ENCODE results near the gene LMOD3. TPM values are rescaled to one million over a fixed set of nuclear protein-coding genes. Genes with fewer than 3 reads are reported as not detected.

The LMOD3 gene
- polyA plus RNA-seq, 2 of the 4 experiments (the other 2 are of a cell fraction) = not detected

DNA sequence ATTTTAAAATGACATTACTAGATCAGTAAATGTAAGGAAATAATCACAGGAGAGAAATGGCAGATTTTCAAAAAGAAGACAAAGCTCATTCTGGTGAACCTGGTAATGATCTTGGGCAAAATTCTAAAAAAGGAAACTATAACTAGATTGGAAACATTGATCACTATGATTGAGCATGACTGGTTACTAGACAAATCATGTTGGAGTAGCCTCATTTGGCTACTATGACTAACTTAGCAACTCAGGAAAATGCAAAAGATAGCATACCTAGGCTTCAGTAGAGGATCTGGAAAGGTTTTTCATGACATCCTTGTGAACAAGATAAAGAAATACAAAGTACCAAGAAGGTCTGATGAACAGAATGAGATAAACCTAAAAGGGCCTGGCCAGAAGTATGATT is 62.7 kb downstream of the LMOD3 start (continued):
- TF ChIP-seq, protein P1, sequence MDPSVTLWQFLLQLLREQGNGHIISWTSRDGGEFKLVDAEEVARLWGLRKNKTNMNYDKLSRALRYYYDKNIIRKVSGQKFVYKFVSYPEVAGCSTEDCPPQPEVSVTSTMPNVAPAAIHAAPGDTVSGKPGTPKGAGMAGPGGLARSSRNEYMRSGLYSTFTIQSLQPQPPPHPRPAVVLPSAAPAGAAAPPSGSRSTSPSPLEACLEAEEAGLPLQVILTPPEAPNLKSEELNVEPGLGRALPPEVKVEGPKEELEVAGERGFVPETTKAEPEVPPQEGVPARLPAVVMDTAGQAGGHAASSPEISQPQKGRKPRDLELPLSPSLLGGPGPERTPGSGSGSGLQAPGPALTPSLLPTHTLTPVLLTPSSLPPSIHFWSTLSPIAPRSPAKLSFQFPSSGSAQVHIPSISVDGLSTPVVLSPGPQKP (IDR thresholded peaks at IDR 0.05; ENCODE audit: low read depth, low read length) = no peak
- TF ChIP-seq CEBPB (IDR thresholded peaks at IDR 0.05) (no peak), ZC3H11A (IDR thresholded peaks at IDR 0.05) (no peak), RNF2 (IDR thresholded peaks at IDR 0.05; ENCODE audit: borderline replicate concordance, low read depth) (no peak), NPAS2 (CRISPR knock-in tag; IDR thresholded peaks at IDR 0.05; ENCODE audit: borderline replicate concordance) (no peak)

DNA sequence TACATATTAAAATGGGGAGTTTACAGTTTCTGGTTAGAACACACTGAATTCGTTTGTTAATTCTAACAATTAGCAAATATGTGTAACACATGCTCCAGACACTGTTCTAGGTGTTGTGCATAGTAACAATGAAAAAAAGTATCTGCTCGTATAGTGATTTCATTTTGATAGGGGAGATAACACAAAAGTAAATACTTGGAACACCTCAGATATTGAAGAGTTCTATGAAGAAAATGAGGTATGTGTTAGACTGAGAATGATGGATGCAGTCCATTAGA is 63.5 kb downstream of the LMOD3 start:
- H3K4me2 ChIP-seq = no peak overlapping the region
- FAIRE-seq = no peak
- no peaks in the 10 kb centered on the region for H3K4me1 ChIP-seq
- no peak overlapping the region for H3K27ac ChIP-seq
- ChIA-PET POLR2A (no interaction called here), CTCF (no interaction called here)
- no peak overlapping the region for H3K4me3 ChIP-seq
- TF ChIP-seq SREBF2 (IDR thresholded peaks at IDR 0.05) (no peak), HOXB5 (CRISPR knock-in tag; IDR thresholded peaks at IDR 0.05) (no peak), NFE2L2 (conservative IDR thresholded peaks at IDR 0.05; ENCODE audit: low read length) (no peak), TP53 (CRISPR knock-in tag; IDR thresholded peaks at IDR 0.05) (no peak)
- TF ChIP-seq, protein P2, sequence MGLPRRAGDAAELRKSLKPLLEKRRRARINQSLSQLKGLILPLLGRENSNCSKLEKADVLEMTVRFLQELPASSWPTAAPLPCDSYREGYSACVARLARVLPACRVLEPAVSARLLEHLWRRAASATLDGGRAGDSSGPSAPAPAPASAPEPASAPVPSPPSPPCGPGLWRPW (IDR thresholded peaks at IDR 0.05) = no peak
- DNase-seq (ENCODE audit: low read depth in 1 of 2, low spot score in 1 of 2) = no peak
- WGBS (ENCODE audit: missing lambda C conversion rate) = 92% methylated on average over 2 of the region's 2 CpGs
- no peak for ATAC-seq
- H3K9me3 ChIP-seq = no peaks in the 10 kb centered on the region

DNA sequence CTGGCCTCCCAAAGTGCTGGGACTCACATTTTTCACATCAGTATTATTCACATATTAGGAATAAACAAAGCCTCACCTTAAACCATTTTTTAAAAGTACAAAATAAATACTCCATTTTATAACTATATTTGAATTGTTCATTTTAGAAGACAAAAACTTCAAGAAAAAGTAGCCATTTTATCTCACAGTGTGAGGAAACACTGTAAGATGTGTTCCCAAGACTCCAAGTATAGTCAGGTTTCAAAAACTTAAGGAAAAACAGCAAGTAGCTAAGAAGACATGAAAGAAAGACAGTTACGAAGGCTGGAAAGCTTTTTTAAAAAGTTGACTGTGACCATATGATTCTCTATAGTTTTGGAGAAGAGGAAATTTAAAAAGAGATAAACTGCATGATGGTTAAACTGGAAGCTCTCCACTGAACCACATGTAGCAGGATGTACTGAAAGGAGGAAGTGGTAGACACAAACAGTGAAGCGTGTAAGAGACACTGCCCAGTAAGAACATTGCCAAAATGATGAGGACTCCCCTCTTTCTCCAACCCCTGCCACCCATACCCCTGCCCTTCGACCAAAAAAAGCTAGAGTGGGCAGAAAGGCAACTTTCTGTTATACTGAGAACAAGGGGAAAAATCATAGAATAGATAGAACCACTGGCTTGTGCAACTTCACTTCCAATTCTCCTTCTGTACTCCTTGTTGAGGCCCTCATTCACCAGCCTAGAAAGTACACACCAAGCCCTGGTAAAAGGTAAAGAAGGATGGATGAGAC is 64.0 kb downstream of the LMOD3 start:
- H3K9me3 ChIP-seq = no peaks in the 10 kb centered on the region
- no peaks in the 10 kb centered on the region for H3K4me1 ChIP-seq
- DNase-seq (ENCODE audit: low read depth in 1 of 2, low spot score in 1 of 2) (no peak), ATAC-seq (no peak), FAIRE-seq (no peak)
- H3K4me2 ChIP-seq = no peak overlapping the region
- no peak overlapping the region for H3K27ac ChIP-seq
- ChIA-PET CTCF (no interaction called here), POLR2A (no interaction called here)
- H3K4me3 ChIP-seq = no peak overlapping the region
- 99% methylated on average over 3 of the region's 3 CpGs for WGBS (ENCODE audit: missing lambda C conversion rate)
- TF ChIP-seq KDM5A (IDR thresholded peaks at IDR 0.05) (no peak), ZFP36 (IDR thresholded peaks at IDR 0.05; ENCODE audit: borderline replicate concordance, partially characterized antibody) (no peak), FOXS1 (CRISPR knock-in tag; IDR thresholded peaks at IDR 0.05) (no peak), CHD2 (IDR thresholded peaks at IDR 0.05; ENCODE audit: low read length, partially characterized antibody) (no peak), HEYL (CRISPR knock-in tag; IDR thresholded peaks at IDR 0.05) (no peak), CHD4 (IDR thresholded peaks at IDR 0.05; ENCODE audit: borderline replicate concordance) (no peak), NFE2L2 (conservative IDR thresholded peaks at IDR 0.05; ENCODE audit: low read length) (no peak), POLR2A (IDR thresholded peaks at IDR 0.05; ENCODE audit: low read length) (no peak)
- TF ChIP-seq, protein P3, sequence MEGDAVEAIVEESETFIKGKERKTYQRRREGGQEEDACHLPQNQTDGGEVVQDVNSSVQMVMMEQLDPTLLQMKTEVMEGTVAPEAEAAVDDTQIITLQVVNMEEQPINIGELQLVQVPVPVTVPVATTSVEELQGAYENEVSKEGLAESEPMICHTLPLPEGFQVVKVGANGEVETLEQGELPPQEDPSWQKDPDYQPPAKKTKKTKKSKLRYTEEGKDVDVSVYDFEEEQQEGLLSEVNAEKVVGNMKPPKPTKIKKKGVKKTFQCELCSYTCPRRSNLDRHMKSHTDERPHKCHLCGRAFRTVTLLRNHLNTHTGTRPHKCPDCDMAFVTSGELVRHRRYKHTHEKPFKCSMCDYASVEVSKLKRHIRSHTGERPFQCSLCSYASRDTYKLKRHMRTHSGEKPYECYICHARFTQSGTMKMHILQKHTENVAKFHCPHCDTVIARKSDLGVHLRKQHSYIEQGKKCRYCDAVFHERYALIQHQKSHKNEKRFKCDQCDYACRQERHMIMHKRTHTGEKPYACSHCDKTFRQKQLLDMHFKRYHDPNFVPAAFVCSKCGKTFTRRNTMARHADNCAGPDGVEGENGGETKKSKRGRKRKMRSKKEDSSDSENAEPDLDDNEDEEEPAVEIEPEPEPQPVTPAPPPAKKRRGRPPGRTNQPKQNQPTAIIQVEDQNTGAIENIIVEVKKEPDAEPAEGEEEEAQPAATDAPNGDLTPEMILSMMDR (IDR thresholded peaks at IDR 0.05) = no peak
- TF ChIP-seq, protein P4, sequence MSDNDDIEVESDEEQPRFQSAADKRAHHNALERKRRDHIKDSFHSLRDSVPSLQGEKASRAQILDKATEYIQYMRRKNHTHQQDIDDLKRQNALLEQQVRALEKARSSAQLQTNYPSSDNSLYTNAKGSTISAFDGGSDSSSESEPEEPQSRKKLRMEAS (IDR thresholded peaks at IDR 0.05) = no peak

Other genes with a start within 250 kb of the LMOD3 start
- not detected in 2 replicates for gene TAFA4, start 190.0 kb downstream of the LMOD3 start, polyA plus RNA-seq (2011; rRNA removed)
- gene TAFA4, start 190.0 kb downstream of the LMOD3 start, polyA plus RNA-seq (2017; fragmentation: RNase III; extraction: RNeasy Plus Mini Kit Qiagen cat#74134 plus additional on column Dnase treatment) = not detected in 3 replicates
- 11.1 and 11.3 TPM in 2 replicates for gene EOGT, start 108.9 kb downstream of the LMOD3 start, polyA plus RNA-seq (2011; rRNA removed)
- 8.6 to 10.0 TPM (median 9.3 TPM) in 3 replicates for gene EOGT, start 108.9 kb downstream of the LMOD3 start, polyA plus RNA-seq (2017; fragmentation: RNase III; extraction: RNeasy Plus Mini Kit Qiagen cat#74134 plus additional on column Dnase treatment)
- gene TMF1, start 70.3 kb downstream of the LMOD3 start, polyA plus RNA-seq (2011; rRNA removed) = 13.9 and 17.2 TPM in 2 replicates
- 13.7 to 16.1 TPM (median 15.3 TPM) in 3 replicates for gene TMF1, start 70.3 kb downstream of the LMOD3 start, polyA plus RNA-seq (2017; fragmentation: RNase III; extraction: RNeasy Plus Mini Kit Qiagen cat#74134 plus additional on column Dnase treatment)
- 54.0 and 62.7 TPM in 2 replicates for gene UBA3, start 42.2 kb downstream of the LMOD3 start, polyA plus RNA-seq (2011; rRNA removed)
- gene UBA3, start 42.2 kb downstream of the LMOD3 start, polyA plus RNA-seq (2017; fragmentation: RNase III; extraction: RNeasy Plus Mini Kit Qiagen cat#74134 plus additional on column Dnase treatment) = 41.9 to 54.6 TPM (median 50.0 TPM) in 3 replicates
- gene ARL6IP5, start 37.7 kb downstream of the LMOD3 start, polyA plus RNA-seq (2011; rRNA removed) = 86.6 and 109 TPM in 2 replicates
- 73.8 to 78.7 TPM (median 76.9 TPM) in 3 replicates for gene ARL6IP5, start 37.7 kb downstream of the LMOD3 start, polyA plus RNA-seq (2017; fragmentation: RNase III; extraction: RNeasy Plus Mini Kit Qiagen cat#74134 plus additional on column Dnase treatment)